Measurements from ENCODE around the gene LRRC46.

DNA sequence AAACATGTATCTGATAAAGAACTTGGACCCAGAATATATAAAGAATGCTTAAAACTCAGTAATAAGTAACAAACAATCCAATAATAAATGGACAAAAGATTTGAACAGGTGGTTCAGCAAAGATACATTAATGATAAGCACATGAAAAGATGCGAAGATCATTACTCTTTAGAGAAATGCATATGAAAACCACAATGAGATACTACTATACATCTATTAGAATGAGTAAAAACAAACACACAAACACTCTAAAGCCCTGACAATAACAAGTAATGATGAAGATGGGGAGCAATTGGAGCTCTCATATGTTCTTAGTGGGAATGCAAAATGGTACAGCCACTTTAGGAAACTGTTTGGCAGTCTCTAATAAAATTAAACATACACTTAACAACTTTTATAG lies 39.0 kb upstream of the LRRC46 start:
- TF ChIP-seq, protein P1, sequence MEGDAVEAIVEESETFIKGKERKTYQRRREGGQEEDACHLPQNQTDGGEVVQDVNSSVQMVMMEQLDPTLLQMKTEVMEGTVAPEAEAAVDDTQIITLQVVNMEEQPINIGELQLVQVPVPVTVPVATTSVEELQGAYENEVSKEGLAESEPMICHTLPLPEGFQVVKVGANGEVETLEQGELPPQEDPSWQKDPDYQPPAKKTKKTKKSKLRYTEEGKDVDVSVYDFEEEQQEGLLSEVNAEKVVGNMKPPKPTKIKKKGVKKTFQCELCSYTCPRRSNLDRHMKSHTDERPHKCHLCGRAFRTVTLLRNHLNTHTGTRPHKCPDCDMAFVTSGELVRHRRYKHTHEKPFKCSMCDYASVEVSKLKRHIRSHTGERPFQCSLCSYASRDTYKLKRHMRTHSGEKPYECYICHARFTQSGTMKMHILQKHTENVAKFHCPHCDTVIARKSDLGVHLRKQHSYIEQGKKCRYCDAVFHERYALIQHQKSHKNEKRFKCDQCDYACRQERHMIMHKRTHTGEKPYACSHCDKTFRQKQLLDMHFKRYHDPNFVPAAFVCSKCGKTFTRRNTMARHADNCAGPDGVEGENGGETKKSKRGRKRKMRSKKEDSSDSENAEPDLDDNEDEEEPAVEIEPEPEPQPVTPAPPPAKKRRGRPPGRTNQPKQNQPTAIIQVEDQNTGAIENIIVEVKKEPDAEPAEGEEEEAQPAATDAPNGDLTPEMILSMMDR (IDR thresholded peaks at IDR 0.05) = no peak
- TF ChIP-seq POLR2A (IDR thresholded peaks at IDR 0.05) = no peak
